ENCODE results near the gene FAM3C.

The FAM3C gene

GRCh38 chr7:121313793-121314676, 82.1 kb downstream of the FAM3C start:
- in situ Hi-C loops (cut with HindIII; ENCODE audit: low sequenced_read_pairs) = no loop called here
- TF ChIP-seq, protein P1, sequence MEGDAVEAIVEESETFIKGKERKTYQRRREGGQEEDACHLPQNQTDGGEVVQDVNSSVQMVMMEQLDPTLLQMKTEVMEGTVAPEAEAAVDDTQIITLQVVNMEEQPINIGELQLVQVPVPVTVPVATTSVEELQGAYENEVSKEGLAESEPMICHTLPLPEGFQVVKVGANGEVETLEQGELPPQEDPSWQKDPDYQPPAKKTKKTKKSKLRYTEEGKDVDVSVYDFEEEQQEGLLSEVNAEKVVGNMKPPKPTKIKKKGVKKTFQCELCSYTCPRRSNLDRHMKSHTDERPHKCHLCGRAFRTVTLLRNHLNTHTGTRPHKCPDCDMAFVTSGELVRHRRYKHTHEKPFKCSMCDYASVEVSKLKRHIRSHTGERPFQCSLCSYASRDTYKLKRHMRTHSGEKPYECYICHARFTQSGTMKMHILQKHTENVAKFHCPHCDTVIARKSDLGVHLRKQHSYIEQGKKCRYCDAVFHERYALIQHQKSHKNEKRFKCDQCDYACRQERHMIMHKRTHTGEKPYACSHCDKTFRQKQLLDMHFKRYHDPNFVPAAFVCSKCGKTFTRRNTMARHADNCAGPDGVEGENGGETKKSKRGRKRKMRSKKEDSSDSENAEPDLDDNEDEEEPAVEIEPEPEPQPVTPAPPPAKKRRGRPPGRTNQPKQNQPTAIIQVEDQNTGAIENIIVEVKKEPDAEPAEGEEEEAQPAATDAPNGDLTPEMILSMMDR (IDR thresholded peaks at IDR 0.05; ENCODE audit: low read depth, low read length, missing control alignments) = no peak
- DNase-seq (ENCODE audit: low read depth) = peak; percentile 49
- H3K4me3 ChIP-seq (ENCODE audit: low read depth, low read length) = no peak overlapping the region

DNA sequence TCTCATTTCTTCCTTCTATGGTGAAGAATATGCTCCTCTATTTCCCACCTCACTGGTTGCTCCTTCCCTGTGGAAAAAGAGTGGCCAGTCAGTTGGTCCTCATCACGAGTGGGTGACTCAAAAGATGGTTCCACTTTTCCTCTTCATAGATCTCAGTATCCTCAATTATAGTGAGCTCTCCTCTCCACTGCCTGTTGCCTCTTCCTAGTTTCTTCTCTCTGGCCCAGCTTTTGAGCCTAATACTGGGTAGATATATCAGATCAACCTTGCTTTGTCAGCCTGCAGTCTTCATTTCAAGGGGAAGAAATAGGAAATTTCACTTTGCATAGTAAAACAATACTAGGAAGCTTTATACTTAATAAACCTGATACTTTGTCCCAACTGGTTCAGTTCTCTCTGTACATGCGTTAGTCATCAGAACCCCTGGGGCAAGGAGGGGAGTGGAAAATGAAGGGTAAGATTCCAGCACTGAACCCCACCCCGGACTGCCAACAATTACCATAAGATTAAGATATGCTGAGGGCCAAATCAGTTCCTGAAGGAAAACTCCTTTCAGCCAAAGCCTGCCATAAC, 82.8 kb downstream of the FAM3C start:
- TF ChIP-seq, protein P1 (IDR thresholded peaks at IDR 0.05; ENCODE audit: low read depth, low read length, missing control alignments) = no peak
- no peak for DNase-seq (ENCODE audit: low read depth)
- H3K4me3 ChIP-seq (ENCODE audit: low read depth, low read length) = no peak overlapping the region
- in situ Hi-C loops (cut with HindIII; ENCODE audit: low sequenced_read_pairs) = no loop called here

GRCh38 chr7:121307021-121307574, 89.0 kb downstream of the FAM3C start:
- no peak for DNase-seq (ENCODE audit: low read depth)
- in situ Hi-C loops (cut with HindIII; ENCODE audit: low sequenced_read_pairs) = no loop called here
- no peak overlapping the region for H3K4me3 ChIP-seq (ENCODE audit: low read depth, low read length)
- TF ChIP-seq, protein P1 (IDR thresholded peaks at IDR 0.05; ENCODE audit: low read depth, low read length, missing control alignments) = no peak

DNA sequence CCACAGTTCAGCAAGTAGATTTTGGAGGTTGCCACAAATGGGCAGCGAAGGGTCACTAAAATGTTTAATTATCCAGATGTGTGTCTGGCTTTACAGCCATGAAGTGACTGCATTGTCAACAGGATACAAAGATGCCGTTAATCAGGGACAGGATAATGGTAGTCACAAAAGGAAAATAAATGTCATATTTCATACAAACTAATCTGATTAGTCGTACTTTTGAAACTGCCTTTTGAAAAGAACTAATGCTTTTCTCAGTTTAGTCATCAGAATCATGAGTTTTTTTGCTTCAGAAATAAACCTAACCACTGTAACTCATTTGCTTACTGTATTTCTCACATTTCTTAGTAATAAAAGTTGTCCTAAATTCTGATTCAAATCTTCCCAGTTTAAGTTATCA, 89.5 kb downstream of the FAM3C start:
- in situ Hi-C loops (cut with HindIII; ENCODE audit: low sequenced_read_pairs) = no loop called here
- H3K4me3 ChIP-seq (ENCODE audit: low read depth, low read length) = no peak overlapping the region
- DNase-seq (ENCODE audit: low read depth) = no peak
- TF ChIP-seq, protein P1 (IDR thresholded peaks at IDR 0.05; ENCODE audit: low read depth, low read length, missing control alignments) = no peak

DNA sequence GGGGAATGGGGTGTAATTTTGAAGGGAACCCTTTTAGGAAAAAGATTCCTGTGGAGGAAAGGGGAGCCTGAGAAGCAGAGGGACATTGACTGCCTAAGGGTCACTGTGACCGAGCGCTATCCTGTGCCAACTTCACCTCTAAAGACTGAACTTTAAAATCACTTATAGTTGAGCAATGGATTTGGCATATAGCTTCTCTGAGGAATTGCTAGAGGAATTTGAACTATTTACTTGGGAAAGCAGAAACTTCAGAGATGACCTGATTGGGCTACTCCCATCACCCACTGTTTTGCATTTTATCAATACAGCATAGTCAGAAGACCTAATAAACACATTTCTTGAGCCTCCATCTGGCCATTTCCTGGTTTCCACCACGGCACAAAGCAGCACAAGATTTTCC, 91.0 kb downstream of the FAM3C start:
- TF ChIP-seq, protein P1 (IDR thresholded peaks at IDR 0.05; ENCODE audit: low read depth, low read length, missing control alignments) = no peak
- in situ Hi-C loops (cut with HindIII; ENCODE audit: low sequenced_read_pairs) = no loop called here
- H3K4me3 ChIP-seq (ENCODE audit: low read depth, low read length) = no peak overlapping the region
- no peak for DNase-seq (ENCODE audit: low read depth)

- TF ChIP-seq, protein P1 (IDR thresholded peaks at IDR 0.05; ENCODE audit: low read depth, low read length, missing control alignments) = no peak
- no peak overlapping the region for H3K4me3 ChIP-seq (ENCODE audit: low read depth, low read length)
- in situ Hi-C loops (cut with HindIII; ENCODE audit: low sequenced_read_pairs) = no loop called here
- no peak for DNase-seq (ENCODE audit: low read depth)
Measured at GRCh38 chr7:121304102-121304658, 91.9 kb downstream of the FAM3C start.
